Stimulated activated CD8-positive, alpha-beta memory T cell treated with anti-CD3 and anti-CD28 coated beads, Interleukin-12 subunit alpha, Interleukin-12 subunit beta, amount 100 ng/mL, for 1 hour (primary cell): ENCODE measurements around the gene ADAM12.

ENCODE experiments used
- DNase-seq: peaks from one replicate; pipeline ENCODE4 v3.0.0-alpha.2; 2020; ENCODE audit warnings: low read depth

ADAM12 gene

DNA sequence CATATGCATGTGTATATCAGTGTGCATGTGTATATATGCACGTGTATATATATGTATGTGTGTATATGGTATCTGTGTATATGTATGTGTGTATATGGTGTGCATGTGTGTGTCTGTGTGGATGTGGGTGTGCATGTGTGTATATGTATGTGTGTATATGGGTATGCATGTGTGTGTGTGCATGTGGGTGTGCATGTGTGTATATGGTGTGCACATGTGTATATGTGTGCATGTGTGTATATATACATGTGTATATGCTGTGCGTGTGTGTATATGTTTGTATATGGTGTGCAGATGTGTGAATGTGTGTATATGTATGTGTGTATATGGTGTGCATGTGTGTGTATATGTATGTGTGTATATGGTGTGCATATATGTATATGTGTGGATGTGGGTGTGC lies 245.2 kb downstream of the ADAM12 start:
- DNase-seq = no peak

DNA sequence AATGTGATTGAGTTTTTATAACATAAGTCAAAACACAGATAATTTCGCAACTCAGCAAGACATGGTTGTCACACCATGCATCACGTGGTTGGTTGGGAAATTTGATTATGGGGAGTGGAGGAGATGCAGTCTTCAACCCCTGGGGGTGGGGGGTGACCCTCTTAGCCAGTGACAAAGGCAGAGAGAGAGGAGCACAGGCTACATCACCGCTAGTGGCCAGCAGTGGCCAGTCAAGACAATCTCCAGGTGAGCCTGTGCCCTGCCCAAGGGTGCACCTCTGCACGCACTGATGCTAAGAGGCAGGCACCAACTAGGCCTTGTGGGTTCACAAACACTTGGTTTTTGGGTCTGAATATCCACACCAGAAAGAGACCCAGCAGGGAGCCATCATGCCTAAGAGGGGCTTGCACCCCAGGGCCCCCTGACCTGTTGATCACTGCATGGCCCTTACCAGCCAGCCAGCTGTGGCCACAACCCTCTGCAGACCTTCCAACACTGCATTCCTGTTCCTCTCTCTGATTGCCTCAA lies 247.5 kb downstream of the ADAM12 start:
- no peak for DNase-seq

GRCh38 chr10:126137562-126138221 lies 250.6 kb downstream of the ADAM12 start:
- no peak for DNase-seq

GRCh38 chr10:126135941-126136595 lies 252.2 kb downstream of the ADAM12 start:
- DNase-seq = no peak

DNA sequence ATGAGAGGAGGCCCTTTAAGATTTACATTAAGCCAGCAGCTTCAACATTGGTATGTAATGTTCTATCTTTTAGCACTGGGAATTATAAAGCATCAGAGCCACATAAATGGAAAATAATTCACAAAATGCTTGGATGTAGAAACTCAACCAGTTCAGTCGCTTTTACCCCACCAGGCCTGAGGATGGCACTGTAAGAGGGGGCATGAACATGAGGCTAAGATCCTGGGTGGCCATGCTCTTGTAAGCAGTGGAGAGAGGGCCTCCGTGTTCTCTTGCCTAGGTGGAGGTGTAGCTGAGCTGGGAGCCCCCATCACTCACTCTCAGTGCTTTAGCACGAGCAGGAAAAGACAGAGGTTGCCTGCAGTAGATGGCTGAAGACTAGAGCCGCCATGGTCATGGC lies 253.1 kb downstream of the ADAM12 start:
- DNase-seq = no peak

- DNase-seq = no peak
These were observed 254.2 kb downstream of the ADAM12 start for GRCh38 chr10:126133906-126134656.

- no peak for DNase-seq
These were observed 255.1 kb downstream of the ADAM12 start for GRCh38 chr10:126133082-126133620.

- no peak for DNase-seq
These were observed 256.9 kb downstream of the ADAM12 start for GRCh38 chr10:126131341-126131740.

DNA sequence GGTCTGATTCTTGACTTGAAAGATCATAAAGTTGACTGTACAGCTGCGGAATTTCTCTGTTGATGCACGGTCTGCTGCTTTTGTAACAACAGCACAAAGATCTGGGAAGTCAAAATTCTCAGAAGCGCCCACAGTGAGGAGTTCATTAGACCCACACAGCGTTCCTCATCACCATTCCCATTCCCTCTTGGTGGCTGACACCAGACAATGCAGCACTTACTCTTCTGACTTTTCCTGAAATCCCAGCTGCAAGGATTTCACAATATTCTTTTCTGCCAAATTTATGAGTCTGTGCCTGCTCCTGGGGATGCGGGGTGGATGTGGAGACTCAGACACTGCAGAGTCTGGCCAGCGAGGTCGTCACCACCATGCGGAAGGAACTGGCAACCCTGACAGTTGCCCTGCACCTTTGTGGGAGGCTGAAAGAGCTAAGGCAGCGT lies 258.0 kb downstream of the ADAM12 start:
- no peak for DNase-seq

- no peak for DNase-seq
These were observed 259.3 kb downstream of the ADAM12 start for GRCh38 chr10:126129026-126129425.

DNA sequence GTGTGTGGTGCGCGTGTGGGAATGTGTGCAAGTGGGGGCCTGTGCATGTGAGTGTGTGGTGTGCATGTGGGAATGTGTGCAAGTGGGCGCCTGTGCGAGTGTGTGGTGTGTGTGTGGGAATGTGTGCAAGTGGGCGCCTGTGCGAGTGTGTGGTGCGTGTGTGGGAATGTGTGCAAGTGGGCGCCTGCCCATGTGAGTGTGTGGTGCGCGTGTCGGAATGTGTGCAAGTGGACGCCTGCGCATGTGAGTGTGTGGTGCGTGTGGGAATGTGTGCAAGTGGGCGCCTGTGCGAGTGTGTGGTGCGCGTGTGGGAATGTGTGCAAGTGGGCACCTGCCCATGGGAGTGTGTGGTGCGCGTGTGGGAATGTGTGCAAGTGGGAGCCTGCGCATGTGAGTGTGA lies 259.7 kb downstream of the ADAM12 start:
- DNase-seq = no peak

- no peak for DNase-seq
These were observed 260.7 kb downstream of the ADAM12 start for GRCh38 chr10:126127481-126128029.

DNA sequence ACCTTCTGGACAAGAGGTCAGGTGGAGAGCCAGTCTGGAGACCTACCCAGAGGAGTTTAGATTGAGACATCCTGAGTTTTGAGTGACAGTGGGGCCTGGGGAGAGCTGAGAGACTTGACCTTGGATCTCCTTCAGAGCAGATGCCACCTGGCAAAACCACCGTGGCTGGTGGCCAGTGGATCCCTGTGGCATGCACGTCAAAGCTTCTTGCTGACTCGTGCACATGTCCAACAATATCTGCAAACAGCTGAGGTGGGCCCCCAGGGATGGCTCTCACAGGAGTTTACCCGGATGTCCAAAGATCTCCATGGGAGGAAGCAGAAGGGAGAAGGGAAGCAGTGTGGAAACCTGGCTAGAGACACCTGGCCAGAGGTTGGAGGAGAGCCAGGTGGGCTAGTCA lies 261.4 kb downstream of the ADAM12 start:
- no peak for DNase-seq

DNA sequence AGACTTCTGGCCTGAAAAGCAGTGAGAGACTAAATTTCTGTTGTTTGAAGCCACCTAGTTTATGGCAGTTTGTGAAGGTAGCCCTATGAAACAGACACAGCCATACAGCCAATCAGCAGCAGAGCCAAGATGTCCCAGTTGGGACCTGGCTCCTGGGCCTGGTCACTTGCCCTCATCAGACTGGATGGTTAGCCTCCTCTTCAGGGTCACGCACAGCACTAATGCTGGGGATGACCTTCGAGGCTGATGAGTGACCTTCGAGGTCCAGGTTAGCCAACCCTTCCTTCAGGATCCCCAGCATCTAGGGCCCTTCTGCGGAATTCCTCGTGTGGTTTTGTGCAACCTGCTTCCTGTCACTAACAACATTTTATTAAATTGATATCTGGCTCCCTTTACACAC lies 262.3 kb downstream of the ADAM12 start:
- DNase-seq = no peak

- DNase-seq = no peak
These were observed 263.5 kb downstream of the ADAM12 start for GRCh38 chr10:126124668-126125349.

DNA sequence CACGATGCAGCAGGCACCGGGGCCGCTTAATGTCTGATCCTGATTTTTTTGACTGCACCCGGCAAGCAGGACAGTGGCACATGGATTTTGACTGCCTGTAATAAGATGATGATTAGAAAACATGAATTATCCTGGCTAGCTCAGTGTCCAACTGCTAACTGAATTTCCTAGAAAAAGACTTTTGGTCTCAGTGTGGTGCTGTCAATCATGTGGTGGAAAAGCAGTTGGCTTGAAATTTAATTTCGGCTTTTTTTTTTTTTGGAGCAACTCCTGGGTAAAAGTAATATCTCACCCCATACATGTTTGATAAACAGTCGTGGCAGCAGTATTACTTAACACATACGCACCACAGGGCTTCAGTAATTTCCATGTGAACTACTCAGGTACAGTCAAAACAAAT lies 264.2 kb downstream of the ADAM12 start:
- no peak for DNase-seq

DNA sequence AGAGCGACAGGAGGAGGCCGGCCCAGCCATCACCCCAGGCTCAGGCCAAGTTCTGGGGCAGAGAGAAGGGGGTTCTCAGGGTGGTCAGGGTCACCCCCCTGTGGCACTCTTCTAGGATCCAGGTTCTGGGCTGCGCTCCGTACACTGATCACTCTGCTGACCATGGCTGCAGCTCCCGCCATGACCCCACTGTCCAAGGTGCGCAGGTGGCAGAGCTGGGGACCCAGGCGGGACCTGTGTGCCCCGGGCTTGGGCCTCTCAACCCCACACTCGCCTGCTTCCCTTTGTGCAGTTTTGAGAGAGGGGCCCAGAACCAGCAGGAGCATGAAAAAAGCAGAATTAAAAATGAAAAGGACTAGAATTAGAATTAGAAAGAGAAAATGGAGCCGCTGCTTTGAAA lies 264.8 kb downstream of the ADAM12 start:
- DNase-seq = no peak

DNA sequence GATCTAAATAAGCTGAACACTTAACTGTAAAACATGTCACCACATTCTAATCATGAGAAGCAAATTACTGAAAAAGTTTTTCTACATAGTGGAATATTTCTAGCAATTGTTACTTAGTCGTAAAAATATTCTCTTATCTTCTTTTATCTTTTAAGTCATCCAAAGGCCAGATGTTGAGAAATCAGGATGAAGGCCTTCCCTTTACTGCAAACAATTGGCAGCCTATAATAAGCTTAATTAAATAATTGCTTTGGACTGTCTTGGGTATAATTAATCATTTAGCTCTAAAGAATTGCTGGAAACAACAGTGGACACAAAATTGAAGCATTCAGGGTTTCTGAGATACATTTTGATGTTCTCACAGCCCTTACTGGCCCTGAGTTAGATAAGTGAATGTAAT lies 265.4 kb downstream of the ADAM12 start:
- DNase-seq = no peak

- no peak for DNase-seq
These were observed 268.7 kb downstream of the ADAM12 start for GRCh38 chr10:126119599-126119998.

DNA sequence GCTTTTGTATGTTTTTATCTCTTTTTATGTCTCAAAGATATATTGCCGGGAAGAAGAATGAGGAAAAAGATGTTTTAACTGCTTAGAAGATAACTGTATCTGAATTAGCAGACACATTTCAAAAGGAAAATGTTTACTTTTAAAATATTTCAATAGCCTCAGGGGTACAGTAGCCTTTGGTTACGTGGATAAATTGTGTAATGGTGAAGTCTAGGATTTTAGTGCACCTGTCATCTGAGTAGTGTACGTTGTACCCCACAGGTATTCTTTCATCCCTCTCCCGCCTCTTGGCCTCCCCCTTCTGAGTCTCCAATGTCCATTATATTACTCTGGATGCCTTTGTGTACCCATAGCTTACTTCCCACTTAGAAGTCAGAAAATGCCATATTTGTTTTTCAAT lies 269.8 kb downstream of the ADAM12 start:
- DNase-seq = no peak

DNA sequence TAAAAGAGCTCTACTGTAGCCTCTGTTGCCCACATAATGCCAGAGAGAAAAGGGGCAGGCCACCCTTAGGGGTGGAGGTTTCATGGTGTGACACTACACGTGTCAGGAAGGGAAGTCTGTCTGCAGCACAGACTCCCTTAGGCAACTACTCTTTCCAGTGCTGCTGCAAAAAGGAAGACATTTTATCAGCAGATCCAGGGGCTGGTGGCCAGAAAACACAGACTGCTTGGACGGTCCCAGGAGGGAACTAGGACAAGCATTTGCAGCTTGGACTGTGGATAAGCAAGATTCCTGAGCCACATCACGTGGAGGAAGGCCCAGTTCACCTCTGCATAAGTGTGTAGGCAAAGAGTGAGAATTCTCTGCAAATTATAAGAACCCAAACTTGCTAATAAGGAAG lies 271.1 kb downstream of the ADAM12 start:
- no peak for DNase-seq

GRCh38 chr10:126115886-126116285 lies 272.4 kb downstream of the ADAM12 start:
- DNase-seq = no peak
